Natural killer cell treated with Interleukin-12 subunit alpha and Interleukin-12 subunit beta and Interleukin-15 and Interleukin-18, amount 100 ng/mL, for 72 hours (primary cell): ENCODE measurements around the gene RNF26. TPM values are rescaled to one million over a fixed set of nuclear protein-coding genes. Genes with fewer than 3 reads are reported as not detected.

Experiments
- ATAC-seq, 2 donors: fragments of 150-1000 bp; cut with Tn5 transposase in 1 of 2; sonication (Bioruptor Pico), chemical (Tn5 transposase) in 1 of 2; 2 replicates each; pipeline ENCODE4 v1.10.0; 2021
- DNase-seq: peaks from one replicate; pipeline ENCODE4 v3.0.0; 2022; ENCODE audit warnings: low spot score
- H3K27ac Mint-ChIP-seq, 2 donors: 1 replicate in 1 of 2; 2 replicates in 1 of 2; pipeline ENCODE4 v1.8.0; 2022; ENCODE audit warnings: mixed read lengths in 2 of 2, mild to moderate bottlenecking in 1 of 2, moderate library complexity in 1 of 2
- H3K27me3 Mint-ChIP-seq, 2 donors: 1 replicate in 1 of 2; 2 replicates in 1 of 2; pipeline ENCODE4 v1.8.0; 2022; ENCODE audit warnings: mixed read lengths in 2 of 2
- H3K36me3 Mint-ChIP-seq: one replicate; pipeline ENCODE4 v1.8.0; 2022; ENCODE audit warnings: mixed read lengths
- H3K4me1 Mint-ChIP-seq, 2 donors: 1 replicate in 1 of 2; 2 replicates in 1 of 2; pipeline ENCODE4 v1.8.0; 2022; ENCODE audit warnings: low read depth in 2 of 2, mixed read lengths in 2 of 2, mild to moderate bottlenecking in 1 of 2
- H3K4me3 Mint-ChIP-seq: one replicate; pipeline ENCODE4 v1.8.0; 2022; ENCODE audit warnings: mixed read lengths
- H3K9me3 Mint-ChIP-seq: 2 replicates; pipeline ENCODE4 v1.8.0; 2022; ENCODE audit warnings: mixed read lengths
- total RNA-seq, 2 donors: library from RNA; stranded (reverse); gene quantifications; one replicate each; pipeline ENCODE4 v1.2.3, GENCODE V29; 2022

Gene RNF26
- total RNA-seq, result 10 to 100 TPM; 16.6 to 32.5 TPM

GRCh38 chr11:119334174-119334930, at the start of gene RNF26:
Gene RNF26 (plus strand): TSS chr11:119334527. CDS start chr11:119335123, 596 bp downstream.
- Mint-ChIP-seq H3K4me3 (peak within 1 kb of the TSS; percentile 99), H3K9me3 (no peaks in the 10 kb centered on the region), H3K27ac (peak within 1 kb of the TSS; percentile 90 to 97), H3K36me3 (peaks cover 6% of the 10 kb centered on the region), H3K27me3 (peaks cover 9 to 15% of the 10 kb centered on the region in 2 donors), H3K4me1 (peaks cover 25 to 30% of the 10 kb centered on the region in 2 donors)
- DNase-seq (peak; percentile 94), ATAC-seq (peak; percentile 94 to 98)

DNA sequence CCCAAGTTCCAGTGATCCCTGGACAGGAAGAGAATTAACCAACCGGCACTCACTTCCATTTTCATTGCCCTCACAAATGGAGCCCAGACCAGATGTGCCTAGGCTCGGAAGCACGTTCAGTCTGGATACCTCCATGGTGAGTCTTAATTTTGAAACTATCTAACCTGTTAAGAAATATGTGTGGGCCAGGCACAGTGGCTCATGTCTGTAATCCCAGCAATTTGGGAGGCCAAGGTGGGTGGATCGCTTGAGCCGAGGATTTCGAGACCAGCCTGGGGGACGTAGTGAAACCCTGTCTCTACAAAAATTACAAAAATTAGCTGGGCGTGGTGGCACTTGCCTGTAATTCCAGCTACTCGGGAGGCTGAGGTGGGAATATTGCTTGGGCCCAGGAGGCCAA, 48.9 kb upstream of the RNF26 start:
- no peaks in the 10 kb centered on the region for H3K9me3 Mint-ChIP-seq
- H3K36me3 Mint-ChIP-seq, result peaks cover 20% of the 10 kb centered on the region
- H3K4me3 Mint-ChIP-seq, result no peak overlapping the region
- H3K27me3 Mint-ChIP-seq, result no peaks in the 10 kb centered on the region
- H3K4me1 Mint-ChIP-seq, result peaks cover 9 to 18% of the 10 kb centered on the region in 2 donors
- H3K27ac Mint-ChIP-seq, result no peak overlapping the region
- ATAC-seq (no peak), DNase-seq (no peak)

GRCh38 chr11:119288219-119288618, 46.1 kb upstream of the RNF26 start:
- ATAC-seq, result no peak
- peaks cover 20% of the 10 kb centered on the region for H3K36me3 Mint-ChIP-seq
- H3K4me1 Mint-ChIP-seq, result peaks cover 0 to 5% of the 10 kb centered on the region in 2 donors
- DNase-seq, result no peak
- H3K4me3 Mint-ChIP-seq, result no peak overlapping the region
- H3K27me3 Mint-ChIP-seq, result no peaks in the 10 kb centered on the region
- no peak overlapping the region for H3K27ac Mint-ChIP-seq
- H3K9me3 Mint-ChIP-seq, result no peaks in the 10 kb centered on the region

- Mint-ChIP-seq H3K27me3 (no peaks in the 10 kb centered on the region), H3K9me3 (no peaks in the 10 kb centered on the region), H3K4me3 (no peak overlapping the region), H3K27ac (no peak overlapping the region), H3K4me1 (peaks cover 0 to 5% of the 10 kb centered on the region in 2 donors), H3K36me3 (peaks cover 16% of the 10 kb centered on the region)
- DNase-seq, result no peak
- ATAC-seq, result no peak
Measured at GRCh38 chr11:119290894-119291497, 43.3 kb upstream of the RNF26 start.

GRCh38 chr11:119293461-119293860, 40.9 kb upstream of the RNF26 start:
- H3K27ac Mint-ChIP-seq, result no peak overlapping the region
- ATAC-seq (no peak), DNase-seq (no peak)
- no peaks in the 10 kb centered on the region for H3K9me3 Mint-ChIP-seq
- no peak overlapping the region for H3K4me3 Mint-ChIP-seq
- peaks cover 8% of the 10 kb centered on the region for H3K36me3 Mint-ChIP-seq
- no peaks in the 10 kb centered on the region for H3K27me3 Mint-ChIP-seq
- no peaks in the 10 kb centered on the region for H3K4me1 Mint-ChIP-seq

GRCh38 chr11:119295178-119295577, 39.1 kb upstream of the RNF26 start:
- no peak for DNase-seq
- Mint-ChIP-seq H3K36me3 (peaks cover 13% of the 10 kb centered on the region), H3K27ac (no peak overlapping the region)

DNA sequence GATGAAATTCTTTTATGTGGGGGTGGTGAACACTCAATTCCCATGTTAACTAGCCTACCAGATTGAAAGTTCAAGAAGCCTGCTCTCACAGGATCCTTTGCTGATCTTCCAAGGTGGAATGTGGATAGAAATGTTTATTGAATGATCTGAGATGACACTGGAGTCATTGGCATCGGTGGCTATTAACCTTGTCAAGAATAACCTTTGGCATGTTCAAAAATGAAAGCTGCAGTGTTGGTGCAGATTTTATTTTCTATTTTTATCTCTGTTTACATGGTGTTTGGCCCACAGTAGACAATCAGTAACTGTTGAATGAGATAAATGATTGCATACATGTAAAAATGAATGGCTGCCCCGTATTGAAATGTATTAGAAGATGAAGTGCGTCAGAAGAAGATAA, 36.4 kb upstream of the RNF26 start:
- H3K27ac Mint-ChIP-seq, result no peak overlapping the region
- no peak overlapping the region for H3K4me3 Mint-ChIP-seq
- no peaks in the 10 kb centered on the region for H3K27me3 Mint-ChIP-seq
- H3K4me1 Mint-ChIP-seq, result no peaks in the 10 kb centered on the region
- DNase-seq (no peak), ATAC-seq (no peak)
- peaks cover 17% of the 10 kb centered on the region for H3K36me3 Mint-ChIP-seq
- no peaks in the 10 kb centered on the region for H3K9me3 Mint-ChIP-seq

More at GRCh38 chr11:119295178-119295577, 39.1 kb upstream of the RNF26 start:
- Mint-ChIP-seq H3K4me3 (no peak overlapping the region), H3K9me3 (no peaks in the 10 kb centered on the region), H3K27me3 (no peaks in the 10 kb centered on the region), H3K4me1 (no peaks in the 10 kb centered on the region)
- no peak for ATAC-seq

GRCh38 chr11:119298726-119299125, 35.6 kb upstream of the RNF26 start:
- H3K36me3 Mint-ChIP-seq, result peaks cover 17% of the 10 kb centered on the region
- H3K27me3 Mint-ChIP-seq, result no peaks in the 10 kb centered on the region
- no peaks in the 10 kb centered on the region for H3K4me1 Mint-ChIP-seq
- DNase-seq (no peak), ATAC-seq (no peak)
- no peaks in the 10 kb centered on the region for H3K9me3 Mint-ChIP-seq
- no peak overlapping the region for H3K27ac Mint-ChIP-seq
- no peak overlapping the region for H3K4me3 Mint-ChIP-seq

GRCh38 chr11:119299416-119299815, 34.9 kb upstream of the RNF26 start:
- Mint-ChIP-seq H3K36me3 (peaks cover 17% of the 10 kb centered on the region), H3K27me3 (no peaks in the 10 kb centered on the region), H3K4me1 (no peaks in the 10 kb centered on the region), H3K4me3 (no peak overlapping the region), H3K9me3 (no peaks in the 10 kb centered on the region), H3K27ac (no peak overlapping the region)
- DNase-seq, result no peak
- no peak for ATAC-seq

GRCh38 chr11:119300198-119300964, 33.9 kb upstream of the RNF26 start:
- Mint-ChIP-seq H3K27me3 (no peaks in the 10 kb centered on the region), H3K4me3 (no peak overlapping the region), H3K4me1 (peaks cover 3 to 4% of the 10 kb centered on the region in 2 donors), H3K9me3 (no peaks in the 10 kb centered on the region), H3K27ac (no peak overlapping the region), H3K36me3 (peaks cover 21% of the 10 kb centered on the region)
- ATAC-seq, result no peak
- no peak for DNase-seq

DNA sequence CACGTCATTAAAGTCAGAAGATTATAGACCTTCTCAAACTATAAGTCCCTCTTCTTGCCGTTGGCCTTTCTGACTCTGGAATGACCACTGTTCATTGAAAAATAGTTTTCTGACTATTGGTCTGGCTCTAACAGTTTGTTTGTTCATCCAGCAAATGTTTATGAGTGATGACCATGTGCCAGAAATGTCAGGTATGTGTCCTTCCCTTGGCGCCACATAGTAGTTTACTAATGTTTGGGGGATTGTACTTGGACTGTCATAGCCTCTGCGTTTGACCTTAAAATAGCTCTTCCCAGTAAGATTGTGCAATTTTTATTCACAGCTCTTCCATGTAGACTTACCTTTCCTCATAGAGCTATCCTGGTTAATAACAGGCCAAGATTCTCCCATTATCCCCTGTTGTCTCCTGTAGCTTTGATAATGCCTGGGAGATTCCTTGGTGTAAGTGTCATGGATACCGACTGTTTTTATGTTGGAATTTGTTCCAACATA, 31.1 kb upstream of the RNF26 start:
- no peak for ATAC-seq
- no peak overlapping the region for H3K4me3 Mint-ChIP-seq
- H3K27me3 Mint-ChIP-seq, result no peaks in the 10 kb centered on the region
- H3K27ac Mint-ChIP-seq, result no peak overlapping the region
- peaks cover 15% of the 10 kb centered on the region for H3K36me3 Mint-ChIP-seq
- DNase-seq, result no peak
- peaks cover 5 to 8% of the 10 kb centered on the region in 2 donors for H3K4me1 Mint-ChIP-seq
- no peaks in the 10 kb centered on the region for H3K9me3 Mint-ChIP-seq

- Mint-ChIP-seq H3K9me3 (no peaks in the 10 kb centered on the region), H3K36me3 (peaks cover 8% of the 10 kb centered on the region), H3K4me1 (peaks cover 5 to 8% of the 10 kb centered on the region in 2 donors), H3K27ac (peak overlapping the region; percentile 23 to 25), H3K4me3 (no peak overlapping the region), H3K27me3 (no peaks in the 10 kb centered on the region)
- ATAC-seq (no peak), DNase-seq (no peak)
Measured at GRCh38 chr11:119305556-119306372, 28.6 kb upstream of the RNF26 start.

- H3K36me3 Mint-ChIP-seq, result peaks cover 8% of the 10 kb centered on the region
- H3K27ac Mint-ChIP-seq, result peak overlapping the region; percentile 39 to 51
- DNase-seq (no peak), ATAC-seq (peak in 1 of 2 donors; percentile 48)
- H3K4me3 Mint-ChIP-seq, result no peak overlapping the region
- peaks cover 5 to 8% of the 10 kb centered on the region in 2 donors for H3K4me1 Mint-ChIP-seq
- no peaks in the 10 kb centered on the region for H3K27me3 Mint-ChIP-seq
- no peaks in the 10 kb centered on the region for H3K9me3 Mint-ChIP-seq
Measured at GRCh38 chr11:119306373-119306890, 27.9 kb upstream of the RNF26 start.
